ENCODE results near the gene NEO1. TPM values are rescaled to one million over a fixed set of nuclear protein-coding genes. Genes with fewer than 3 reads are reported as not detected.

Gene NEO1
- polyA plus RNA-seq, 2 of the 4 experiments (the other 2 are of a cell fraction), result 29.1 to 30.3 TPM

DNA sequence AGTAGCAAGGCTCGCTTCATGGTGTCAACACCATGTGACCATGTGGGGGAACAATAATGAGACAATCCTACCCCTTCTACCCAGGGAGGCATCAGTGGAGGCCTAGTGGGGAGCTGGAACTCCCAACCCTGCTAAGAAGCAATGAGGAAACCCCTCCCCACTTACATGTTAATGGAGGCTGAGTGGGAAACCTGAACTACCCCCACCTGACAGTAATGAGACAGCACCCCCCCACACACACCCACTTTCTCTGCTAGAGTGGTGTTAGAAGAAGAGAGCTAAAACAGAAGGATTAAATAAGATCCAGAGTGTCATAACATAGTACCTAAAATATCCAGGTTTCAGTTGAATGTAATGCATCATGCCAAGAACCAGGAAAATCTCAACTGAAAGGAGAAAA lies 78.6 kb downstream of the NEO1 start (continued):
- TF ChIP-seq, protein P1, sequence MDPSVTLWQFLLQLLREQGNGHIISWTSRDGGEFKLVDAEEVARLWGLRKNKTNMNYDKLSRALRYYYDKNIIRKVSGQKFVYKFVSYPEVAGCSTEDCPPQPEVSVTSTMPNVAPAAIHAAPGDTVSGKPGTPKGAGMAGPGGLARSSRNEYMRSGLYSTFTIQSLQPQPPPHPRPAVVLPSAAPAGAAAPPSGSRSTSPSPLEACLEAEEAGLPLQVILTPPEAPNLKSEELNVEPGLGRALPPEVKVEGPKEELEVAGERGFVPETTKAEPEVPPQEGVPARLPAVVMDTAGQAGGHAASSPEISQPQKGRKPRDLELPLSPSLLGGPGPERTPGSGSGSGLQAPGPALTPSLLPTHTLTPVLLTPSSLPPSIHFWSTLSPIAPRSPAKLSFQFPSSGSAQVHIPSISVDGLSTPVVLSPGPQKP (IDR thresholded peaks at IDR 0.05; ENCODE audit: low read depth, low read length), result no peak
- TF ChIP-seq, protein P2, sequence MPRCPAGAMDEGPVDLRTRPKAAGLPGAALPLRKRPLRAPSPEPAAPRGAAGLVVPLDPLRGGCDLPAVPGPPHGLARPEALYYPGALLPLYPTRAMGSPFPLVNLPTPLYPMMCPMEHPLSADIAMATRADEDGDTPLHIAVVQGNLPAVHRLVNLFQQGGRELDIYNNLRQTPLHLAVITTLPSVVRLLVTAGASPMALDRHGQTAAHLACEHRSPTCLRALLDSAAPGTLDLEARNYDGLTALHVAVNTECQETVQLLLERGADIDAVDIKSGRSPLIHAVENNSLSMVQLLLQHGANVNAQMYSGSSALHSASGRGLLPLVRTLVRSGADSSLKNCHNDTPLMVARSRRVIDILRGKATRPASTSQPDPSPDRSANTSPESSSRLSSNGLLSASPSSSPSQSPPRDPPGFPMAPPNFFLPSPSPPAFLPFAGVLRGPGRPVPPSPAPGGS (IDR thresholded peaks at IDR 0.05), result no peak
- TF ChIP-seq RFX5 (IDR thresholded peaks at IDR 0.05), result no peak

DNA sequence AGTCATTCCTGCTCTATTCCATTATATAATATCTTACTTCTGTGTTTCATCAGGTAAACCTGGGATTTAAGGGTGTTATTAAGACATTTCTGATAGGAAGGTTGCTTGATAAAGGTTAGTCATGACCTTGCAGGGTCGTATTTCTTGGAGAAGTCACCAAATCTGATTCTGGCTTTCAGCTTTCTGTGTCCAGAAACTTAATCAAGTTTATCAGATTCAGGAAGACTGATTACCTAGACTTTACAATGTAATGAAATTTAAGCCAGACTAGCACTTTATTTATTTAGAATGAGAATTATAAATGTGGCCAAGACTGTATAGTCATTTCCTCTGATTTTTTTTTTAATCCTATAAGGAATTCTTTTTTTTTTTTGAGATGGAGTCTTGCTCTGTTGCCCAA lies 81.9 kb downstream of the NEO1 start:
- H3K27ac ChIP-seq, result no peak overlapping the region
- H3K4me2 ChIP-seq, result no peak overlapping the region
- no peaks in the 10 kb centered on the region for H3K9me3 ChIP-seq
- FAIRE-seq (no peak), ATAC-seq (no peak), DNase-seq (ENCODE audit: low read depth in 1 of 2, low spot score in 1 of 2) (no peak)
- TF ChIP-seq JUNB (IDR thresholded peaks at IDR 0.05), result no peak
- TF ChIP-seq CBX2 (IDR thresholded peaks at IDR 0.05; ENCODE audit: borderline replicate concordance, low read depth), result no peak
- TF ChIP-seq HOXB13 (CRISPR knock-in tag; IDR thresholded peaks at IDR 0.05; ENCODE audit: low read depth), result no peak
- no peak for TF ChIP-seq BHLHE40 (IDR thresholded peaks at IDR 0.05; ENCODE audit: low read depth, low read length)
- no peak for TF ChIP-seq POLR2A (IDR thresholded peaks at IDR 0.05; ENCODE audit: low read length)
- TF ChIP-seq NPAS2 (CRISPR knock-in tag; IDR thresholded peaks at IDR 0.05; ENCODE audit: borderline replicate concordance), result no peak
- no peak for TF ChIP-seq ZSCAN20 (CRISPR knock-in tag; IDR thresholded peaks at IDR 0.05)
- no peak for TF ChIP-seq NFE2L2 (conservative IDR thresholded peaks at IDR 0.05; ENCODE audit: low read length)
- no peak for TF ChIP-seq HOXB5 (CRISPR knock-in tag; IDR thresholded peaks at IDR 0.05)
- no peak for TF ChIP-seq EP300 (IDR thresholded peaks at IDR 0.05)
- TF ChIP-seq SREBF2 (IDR thresholded peaks at IDR 0.05), result no peak
- TF ChIP-seq, protein P3, sequence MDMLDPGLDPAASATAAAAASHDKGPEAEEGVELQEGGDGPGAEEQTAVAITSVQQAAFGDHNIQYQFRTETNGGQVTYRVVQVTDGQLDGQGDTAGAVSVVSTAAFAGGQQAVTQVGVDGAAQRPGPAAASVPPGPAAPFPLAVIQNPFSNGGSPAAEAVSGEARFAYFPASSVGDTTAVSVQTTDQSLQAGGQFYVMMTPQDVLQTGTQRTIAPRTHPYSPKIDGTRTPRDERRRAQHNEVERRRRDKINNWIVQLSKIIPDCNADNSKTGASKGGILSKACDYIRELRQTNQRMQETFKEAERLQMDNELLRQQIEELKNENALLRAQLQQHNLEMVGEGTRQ (IDR thresholded peaks at IDR 0.05), result no peak
- no peak for TF ChIP-seq JUN (IDR thresholded peaks at IDR 0.05)
- no peak for TF ChIP-seq CHD2 (IDR thresholded peaks at IDR 0.05; ENCODE audit: low read length, partially characterized antibody)
- TF ChIP-seq MYC (IDR thresholded peaks at IDR 0.05; ENCODE audit: borderline replicate concordance, low read length), result no peak
- WGBS (ENCODE audit: missing lambda C conversion rate), result 85% methylated on average over 1 of the region's 1 CpG
- H3K4me3 ChIP-seq, result no peak overlapping the region
- ChIA-PET POLR2A (no interaction called here), CTCF (interaction anchor here (0.7 kb wide), 1 partner anchor 1112 kb away, joined by 3 read pairs; no protein-coding TSS in a partner anchor)
- no peaks in the 10 kb centered on the region for H3K4me1 ChIP-seq

DNA sequence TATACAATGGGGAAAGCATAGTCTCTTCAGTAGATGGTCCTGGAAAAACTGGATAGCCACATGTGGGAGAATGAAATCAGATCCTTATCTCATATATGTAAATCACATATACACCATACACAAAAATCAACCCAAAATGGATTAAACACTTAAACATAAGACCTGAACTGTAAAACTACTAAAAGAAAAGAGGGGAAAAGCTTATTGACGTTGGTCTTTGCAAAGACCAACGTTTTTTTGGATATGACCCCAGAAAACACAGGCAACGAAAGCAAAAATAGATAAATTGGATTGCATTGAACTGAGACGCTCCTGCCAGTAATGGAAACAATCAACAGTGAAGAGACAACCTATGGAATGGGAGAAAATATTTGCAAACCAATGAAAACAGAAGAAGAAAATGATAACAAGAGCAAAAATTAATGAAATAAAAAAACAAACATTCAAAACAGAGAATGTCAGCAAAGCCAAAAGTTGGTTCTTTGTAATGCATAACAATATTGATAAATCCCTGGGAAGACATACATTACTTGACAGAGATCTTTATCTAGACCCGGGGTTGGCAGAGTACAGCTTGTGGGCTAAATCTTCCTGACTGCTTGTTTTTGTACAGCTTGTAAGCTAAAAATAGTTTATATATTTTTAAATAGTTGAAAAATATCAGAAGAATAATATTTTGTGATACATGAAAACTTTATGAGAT lies 86.9 kb downstream of the NEO1 start:
- Histone ChIP-seq H3K4me3 (no peak overlapping the region), H3K9me3 (no peaks in the 10 kb centered on the region), H3K27ac (no peak overlapping the region), H3K4me1 (peaks cover 15% of the 10 kb centered on the region), H3K4me2 (no peak overlapping the region)
- 74% methylated on average over 5 of the region's 5 CpGs for WGBS (ENCODE audit: missing lambda C conversion rate)
- TF ChIP-seq CHD2 (IDR thresholded peaks at IDR 0.05; ENCODE audit: low read length, partially characterized antibody) (no peak), TP53 (CRISPR knock-in tag; IDR thresholded peaks at IDR 0.05) (no peak), FOXS1 (CRISPR knock-in tag; IDR thresholded peaks at IDR 0.05) (no peak), ESRRA (IDR thresholded peaks at IDR 0.05; ENCODE audit: borderline replicate concordance, low read length) (no peak), RARB (CRISPR knock-in tag; IDR thresholded peaks at IDR 0.05) (no peak), ZNF302 (CRISPR knock-in tag; IDR thresholded peaks at IDR 0.05) (no peak), FOSL2 (IDR thresholded peaks at IDR 0.05) (no peak), FOSL2 (CRISPR knock-in tag; IDR thresholded peaks at IDR 0.05) (no peak)
- ATAC-seq (no peak), DNase-seq (ENCODE audit: low read depth in 1 of 2, low spot score in 1 of 2) (no peak), FAIRE-seq (no peak)
- CTCF ChIA-PET, result interaction anchor here (0.6 to 1.3 kb wide), 3 partner anchors 9 to 983 kb away, joined by 3 to 4 read pairs (median 3); no protein-coding TSS in a partner anchor
- POLR2A ChIA-PET, result no interaction called here
